GM21717 (cell line): Measurements from ENCODE around the gene OLFML2B.
"Not testable (repeated sequence)": the region's sequence is repeated elsewhere in the genome, so short reads cannot be mapped to it uniquely, and the experiment has no call there.

Experiments
- ATAC-seq: cut with Tn5 transposase; IDR thresholded peaks from one replicate; pipeline ENCODE4 v1.9.1; 2021; ENCODE audit warnings: mild to moderate bottlenecking, moderate library complexity; ENCODE audit not compliant: unreplicated experiment

OLFML2B gene

GRCh38 chr1:162023547-162024501 is at the start of gene OLFML2B:
OLFML2B (minus strand) TSS chr1:162023869; CDS start chr1:162023430, 439 bp downstream.
- no peak for ATAC-seq

- no peak for ATAC-seq
Measured at GRCh38 chr1:162072740-162073139, 49.1 kb upstream of the OLFML2B start.

- no peak for ATAC-seq
Measured at GRCh38 chr1:162070825-162071224, 47.2 kb upstream of the OLFML2B start.

GRCh38 chr1:162070094-162070748 is 46.6 kb upstream of the OLFML2B start:
- no peak for ATAC-seq

GRCh38 chr1:162069334-162070093 is 45.8 kb upstream of the OLFML2B start, which contains the start of gene NOS1AP:
NOS1AP (plus strand) TSS chr1:162069691; CDS start chr1:162070178, 487 bp downstream.
- peak; percentile 96 for ATAC-seq

- no peak for ATAC-seq
Measured at GRCh38 chr1:162068301-162068700, 44.6 kb upstream of the OLFML2B start.

- ATAC-seq = no peak
Measured at GRCh38 chr1:162067466-162067865, 43.8 kb upstream of the OLFML2B start.

GRCh38 chr1:162066836-162067235 is 43.2 kb upstream of the OLFML2B start:
- not testable (repeated sequence) for ATAC-seq

- ATAC-seq = no peak
Measured at GRCh38 chr1:162065016-162065415, 41.3 kb upstream of the OLFML2B start.

GRCh38 chr1:162062542-162063015 is 38.9 kb upstream of the OLFML2B start:
- ATAC-seq = no peak

- no peak for ATAC-seq
Measured at GRCh38 chr1:162060314-162060713, 36.6 kb upstream of the OLFML2B start.

- no peak for ATAC-seq
Measured at GRCh38 chr1:162059721-162060120, 36.1 kb upstream of the OLFML2B start.

- no peak for ATAC-seq
Measured at GRCh38 chr1:162056579-162056978, 32.9 kb upstream of the OLFML2B start.

- no peak for ATAC-seq
Measured at GRCh38 chr1:162056043-162056442, 32.4 kb upstream of the OLFML2B start.

- no peak for ATAC-seq
Measured at GRCh38 chr1:162055062-162055461, 31.4 kb upstream of the OLFML2B start.

GRCh38 chr1:162053949-162054348 is 30.3 kb upstream of the OLFML2B start:
- not testable (repeated sequence) for ATAC-seq

GRCh38 chr1:162046921-162047320 is 23.3 kb upstream of the OLFML2B start:
- no peak for ATAC-seq

- no peak for ATAC-seq
Measured at GRCh38 chr1:162042361-162042760, 18.7 kb upstream of the OLFML2B start.

- ATAC-seq = no peak
Measured at GRCh38 chr1:162040657-162041056, 17.0 kb upstream of the OLFML2B start.

GRCh38 chr1:162040001-162040400 is 16.3 kb upstream of the OLFML2B start:
- no peak for ATAC-seq

GRCh38 chr1:162038624-162039023 is 15.0 kb upstream of the OLFML2B start:
- ATAC-seq = no peak
